MM.1S (cell line): Measurements from ENCODE around the gene MYO1B.

Experiments
- DNase-seq: peaks from one replicate; pipeline ENCODE4 v3.0.0-alpha.2; 2015
- H2AFZ ChIP-seq: fragments of 300-600 bp; sonication (generic); 2 replicates; pipeline ENCODE4 v1.6.0; 2016; ENCODE audit warnings: antibody characterized with exemption, low read length
- H3F3A ChIP-seq: fragments of 300-600 bp; sonication (generic); 2 replicates; pipeline ENCODE4 v1.6.1; 2016; ENCODE audit warnings: mild to moderate bottlenecking, antibody characterized with exemption, low read length, moderate library complexity, mixed read lengths; ENCODE audit not compliant: insufficient read depth
- H3K27ac ChIP-seq: fragments of 300-600 bp; sonication (generic); 2 replicates; pipeline ENCODE4 v1.5.1; 2016; ENCODE audit warnings: mild to moderate bottlenecking, low read length
- H3K27me3 ChIP-seq: fragments of 300-600 bp; sonication (generic); replicated peaks from 2 replicates; pipeline ENCODE4 v1.6.0; 2016; ENCODE audit warnings: low read length; ENCODE audit not compliant: insufficient read depth
- H3K36me3 ChIP-seq: fragments of 300-600 bp; sonication (generic); replicated peaks from 2 replicates; pipeline ENCODE4 v1.6.1; 2016; ENCODE audit warnings: mild to moderate bottlenecking, low read length, mixed read lengths; ENCODE audit not compliant: insufficient read depth
- H3K4me1 ChIP-seq: fragments of 300-600 bp; sonication (generic); 2 replicates; pipeline ENCODE4 v1.6.1; 2016; ENCODE audit warnings: low read length, mixed read lengths
- H3K4me2 ChIP-seq: fragments of 300-600 bp; sonication (generic); 2 replicates; pipeline ENCODE4 v1.6.0; 2016; ENCODE audit warnings: low read depth, low read length
- H3K4me3 ChIP-seq: fragments of 300-600 bp; sonication (generic); 2 replicates; pipeline ENCODE4 v1.5.1; 2016; ENCODE audit warnings: low read length, mixed read lengths
- H3K79me2 ChIP-seq: fragments of 300-600 bp; sonication (generic); 2 replicates; pipeline ENCODE4 v1.6.1; 2016; ENCODE audit warnings: mixed run types, low read length, mixed read lengths
- H3K9ac ChIP-seq: fragments of 300-600 bp; sonication (generic); 2 replicates; pipeline ENCODE4 v1.6.1; 2016; ENCODE audit warnings: low read length, mixed read lengths
- H3K9me2 ChIP-seq: fragments of 300-600 bp; sonication (generic); replicated peaks from 2 replicates; pipeline ENCODE4 v1.6.1; 2016; ENCODE audit warnings: mild to moderate bottlenecking, low read length, mixed read lengths; ENCODE audit not compliant: insufficient read depth
- H3K9me3 ChIP-seq: fragments of 300-600 bp; sonication (generic); replicated peaks from 2 replicates; pipeline ENCODE4 v1.6.1; 2016; ENCODE audit warnings: mild to moderate bottlenecking, low read length, mixed read lengths; ENCODE audit not compliant: insufficient read depth
- H4K20me1 ChIP-seq: fragments of 300-600 bp; sonication (generic); 2 replicates; pipeline ENCODE4 v1.6.1; 2016; ENCODE audit warnings: mild to moderate bottlenecking, low read length, moderate library complexity, mixed read lengths; ENCODE audit not compliant: insufficient read depth
- CTCF ChIP-seq: fragments of 300-600 bp; sonication (generic); IDR thresholded peaks from 2 replicates; pipeline ENCODE4 v1.5.1; 2016; ENCODE audit warnings: antibody characterized with exemption, low read length, mixed read lengths
- EZH2 ChIP-seq: fragments of 300-600 bp; sonication (generic); optimal IDR thresholded peaks from 2 replicates; pipeline ENCODE3; 2017; ENCODE audit warnings: low read depth, mild to moderate bottlenecking, antibody characterized with exemption, low read length, mixed read lengths
- EZH2phosphoT487 ChIP-seq: fragments of 300-600 bp; sonication (generic); IDR thresholded peaks from 2 replicates; pipeline ENCODE4 v1.6.1; 2018; ENCODE audit warnings: antibody characterized with exemption, low read length

Gene MYO1B

GRCh38 chr2:191250986-191251385 lies 5.8 kb downstream of the MYO1B start:
- H3K9me2 ChIP-seq: no peaks in the 10 kb centered on the region
- H3K27ac ChIP-seq: no peak overlapping the region
- no peak overlapping the region for H2AFZ ChIP-seq
- H3K36me3 ChIP-seq: no peaks in the 10 kb centered on the region
- TF ChIP-seq CTCF (no peak), EZH2phosphoT487 (no peak), EZH2 (no peak)
- H3F3A ChIP-seq: no peaks in the 10 kb centered on the region
- H3K9ac ChIP-seq: no peak overlapping the region
- no peak overlapping the region for H3K4me2 ChIP-seq
- no peaks in the 10 kb centered on the region for H3K79me2 ChIP-seq
- DNase-seq: no peak
- H3K4me1 ChIP-seq: no peaks in the 10 kb centered on the region
- no peaks in the 10 kb centered on the region for H4K20me1 ChIP-seq
- H3K4me3 ChIP-seq: no peak overlapping the region
- H3K27me3 ChIP-seq: no peaks in the 10 kb centered on the region
- no peaks in the 10 kb centered on the region for H3K9me3 ChIP-seq

GRCh38 chr2:191252699-191253098 lies 7.5 kb downstream of the MYO1B start:
- no peak overlapping the region for H3K4me3 ChIP-seq
- H2AFZ ChIP-seq: no peak overlapping the region
- no peak overlapping the region for H3K27ac ChIP-seq
- no peak overlapping the region for H3K9ac ChIP-seq
- DNase-seq: no peak
- H3F3A ChIP-seq: no peaks in the 10 kb centered on the region
- H3K4me1 ChIP-seq: no peaks in the 10 kb centered on the region
- no peaks in the 10 kb centered on the region for H3K9me3 ChIP-seq
- no peak overlapping the region for H3K4me2 ChIP-seq
- no peaks in the 10 kb centered on the region for H3K79me2 ChIP-seq
- H3K36me3 ChIP-seq: no peaks in the 10 kb centered on the region
- H3K27me3 ChIP-seq: no peaks in the 10 kb centered on the region
- no peaks in the 10 kb centered on the region for H3K9me2 ChIP-seq
- no peaks in the 10 kb centered on the region for H4K20me1 ChIP-seq
- TF ChIP-seq EZH2 (no peak), CTCF (no peak), EZH2phosphoT487 (no peak)

- H3K9ac ChIP-seq: no peak overlapping the region
- H3F3A ChIP-seq: no peaks in the 10 kb centered on the region
- H4K20me1 ChIP-seq: no peaks in the 10 kb centered on the region
- H3K4me2 ChIP-seq: no peak overlapping the region
- no peak overlapping the region for H2AFZ ChIP-seq
- H3K79me2 ChIP-seq: no peaks in the 10 kb centered on the region
- TF ChIP-seq CTCF (no peak), EZH2 (no peak), EZH2phosphoT487 (no peak)
- no peaks in the 10 kb centered on the region for H3K9me2 ChIP-seq
- H3K9me3 ChIP-seq: no peaks in the 10 kb centered on the region
- H3K36me3 ChIP-seq: no peaks in the 10 kb centered on the region
- H3K27ac ChIP-seq: no peak overlapping the region
- H3K4me3 ChIP-seq: no peak overlapping the region
- H3K4me1 ChIP-seq: no peaks in the 10 kb centered on the region
- H3K27me3 ChIP-seq: no peaks in the 10 kb centered on the region
- no peak for DNase-seq
Observed at GRCh38 chr2:191253476-191253875, 8.3 kb downstream of the MYO1B start.
